Fibroblast of villous mesenchyme (primary cell): ENCODE results near the gene SEMA4F. TPM values are rescaled to one million over a fixed set of nuclear protein-coding genes. Genes with fewer than 3 reads are reported as not detected.

Source experiments
- DNase-seq: peaks from one replicate; pipeline ENCODE4 v3.0.0-alpha.2; 2010; ENCODE audit warnings: low read depth
- H3K4me3 ChIP-seq: 2 replicates; pipeline ENCODE4 v1.5.1; 2011; ENCODE audit warnings: low read depth, mild to moderate bottlenecking, low read length
- total RNA-seq: library from RNA; depleted of rRNA; stranded (reverse); fragments of >200 nt; gene quantifications from 2 replicates; pipeline ENCODE4 v1.2.3, GENCODE V29; 2012
- TF ChIP-seq, protein P1 (sequence below): IDR thresholded peaks from 2 replicates; pipeline ENCODE4 v1.5.1; 2012; ENCODE audit warnings: low read depth, mild to moderate bottlenecking, low read length; ENCODE audit not compliant: insufficient read depth

The SEMA4F gene
- total RNA-seq, 1 donor: 5.6 TPM

DNA sequence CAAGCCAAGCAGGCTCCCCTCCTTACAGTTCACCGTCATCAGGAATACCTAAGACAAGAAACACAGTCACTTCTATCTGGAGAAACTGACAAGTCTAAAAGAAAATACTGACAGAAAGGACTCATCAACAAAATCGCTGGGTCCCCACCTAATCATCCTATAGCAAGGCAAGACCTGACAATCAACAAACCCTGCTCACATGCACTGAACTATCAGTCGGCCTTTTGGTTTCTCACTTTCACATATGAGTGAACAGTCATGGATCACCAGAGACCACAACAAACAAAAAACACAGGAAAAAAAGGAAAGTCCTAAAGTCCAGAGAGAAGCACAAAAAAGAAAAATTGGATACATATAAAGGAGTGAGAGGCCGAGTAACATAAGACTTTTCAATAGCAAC lies 70.4 kb downstream of the SEMA4F start:
- TF ChIP-seq, protein P1, sequence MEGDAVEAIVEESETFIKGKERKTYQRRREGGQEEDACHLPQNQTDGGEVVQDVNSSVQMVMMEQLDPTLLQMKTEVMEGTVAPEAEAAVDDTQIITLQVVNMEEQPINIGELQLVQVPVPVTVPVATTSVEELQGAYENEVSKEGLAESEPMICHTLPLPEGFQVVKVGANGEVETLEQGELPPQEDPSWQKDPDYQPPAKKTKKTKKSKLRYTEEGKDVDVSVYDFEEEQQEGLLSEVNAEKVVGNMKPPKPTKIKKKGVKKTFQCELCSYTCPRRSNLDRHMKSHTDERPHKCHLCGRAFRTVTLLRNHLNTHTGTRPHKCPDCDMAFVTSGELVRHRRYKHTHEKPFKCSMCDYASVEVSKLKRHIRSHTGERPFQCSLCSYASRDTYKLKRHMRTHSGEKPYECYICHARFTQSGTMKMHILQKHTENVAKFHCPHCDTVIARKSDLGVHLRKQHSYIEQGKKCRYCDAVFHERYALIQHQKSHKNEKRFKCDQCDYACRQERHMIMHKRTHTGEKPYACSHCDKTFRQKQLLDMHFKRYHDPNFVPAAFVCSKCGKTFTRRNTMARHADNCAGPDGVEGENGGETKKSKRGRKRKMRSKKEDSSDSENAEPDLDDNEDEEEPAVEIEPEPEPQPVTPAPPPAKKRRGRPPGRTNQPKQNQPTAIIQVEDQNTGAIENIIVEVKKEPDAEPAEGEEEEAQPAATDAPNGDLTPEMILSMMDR: no peak

DNA sequence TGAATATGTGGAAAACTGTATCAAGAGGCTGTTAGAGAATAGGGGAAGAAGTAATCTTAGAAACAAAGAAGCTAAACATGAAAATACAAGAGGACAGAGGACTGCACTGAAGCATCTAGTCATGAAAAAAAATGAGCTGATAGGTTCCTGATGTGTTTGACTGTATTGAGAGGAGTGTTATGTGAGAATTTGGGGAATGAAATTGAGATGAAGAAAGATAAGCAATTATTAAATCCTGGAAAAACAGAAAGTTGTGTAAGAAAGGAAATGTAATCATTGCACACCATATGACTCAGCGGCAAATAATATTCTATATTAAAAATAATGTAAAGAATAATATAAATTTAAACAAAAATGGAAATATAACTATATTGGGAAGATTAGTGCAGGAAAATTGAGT lies 71.2 kb downstream of the SEMA4F start:
- DNase-seq: no peak
- TF ChIP-seq, protein P1: no peak
- H3K4me3 ChIP-seq: no peak overlapping the region

More for the DNA sequence above, 70.4 kb downstream of the SEMA4F start:
- DNase-seq: no peak
- no peak overlapping the region for H3K4me3 ChIP-seq

DNA sequence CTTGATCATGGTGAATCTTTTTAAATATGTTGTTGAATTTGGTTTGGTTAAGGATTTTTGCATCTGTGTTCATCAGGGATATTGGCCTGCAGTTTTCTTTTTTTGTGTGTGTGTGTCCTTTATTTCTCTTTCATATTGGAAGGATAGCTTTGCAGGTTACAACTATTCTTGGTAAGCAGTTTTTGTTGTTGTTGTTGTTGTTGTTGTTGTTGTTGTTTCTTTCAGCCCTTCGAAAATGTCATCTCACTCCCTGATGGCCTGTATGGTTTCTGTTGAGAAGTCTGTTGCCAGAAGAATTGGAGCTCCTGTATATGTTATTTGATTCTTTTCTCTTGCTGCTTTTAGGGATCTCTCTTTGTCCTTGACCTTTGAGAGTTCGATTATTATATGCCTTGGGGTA lies 74.8 kb downstream of the SEMA4F start:
- TF ChIP-seq, protein P1: no peak
- DNase-seq: no peak
- no peak overlapping the region for H3K4me3 ChIP-seq

DNA sequence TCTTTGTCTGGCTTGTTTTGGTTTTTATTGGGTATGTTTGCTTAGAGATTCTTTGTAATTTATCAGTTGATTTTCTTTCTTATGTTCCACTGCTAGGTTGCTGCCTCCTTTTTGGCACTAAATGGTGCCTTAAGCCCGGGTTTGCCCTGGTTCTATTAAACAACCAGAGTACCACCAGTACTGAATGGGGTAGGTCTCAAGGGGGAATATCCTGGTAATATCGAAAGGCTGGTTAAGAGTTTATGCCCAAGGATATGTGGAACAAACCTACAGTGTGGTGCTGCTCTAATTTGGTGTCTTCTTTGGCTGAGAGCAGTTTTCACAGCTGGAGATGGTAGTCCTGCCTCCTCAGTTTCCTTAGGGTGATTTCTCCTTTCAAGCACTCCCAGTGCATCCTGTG lies 76.5 kb downstream of the SEMA4F start:
- no peak for DNase-seq
- H3K4me3 ChIP-seq: no peak overlapping the region
- TF ChIP-seq, protein P1: no peak

Other genes with a start within 250 kb of the SEMA4F start
- gene C2orf81, start 232.6 kb upstream of the SEMA4F start, total RNA-seq: 0.86 and 1.3 TPM in 2 replicates
- 28.9 and 43.8 TPM in 2 replicates for gene WDR54, start 232.5 kb upstream of the SEMA4F start, total RNA-seq
- gene RTKN, start 212.3 kb upstream of the SEMA4F start, total RNA-seq: 17.4 and 18.1 TPM in 2 replicates
- gene INO80B, start 199.2 kb upstream of the SEMA4F start, total RNA-seq: 10.0 and 11.7 TPM in 2 replicates
- gene WBP1, start 195.8 kb upstream of the SEMA4F start, total RNA-seq: 45.4 and 50.5 TPM in 2 replicates
- 52.2 and 62.2 TPM in 2 replicates for gene MOGS, start 188.9 kb upstream of the SEMA4F start, total RNA-seq
- 21.2 and 23.5 TPM in 2 replicates for gene MRPL53, start 181.6 kb upstream of the SEMA4F start, total RNA-seq
- 27.2 and 29.6 TPM in 2 replicates for gene CCDC142, start 171.2 kb upstream of the SEMA4F start, total RNA-seq
- 8.6 and 14.8 TPM in 2 replicates for gene TTC31, start 171.2 kb upstream of the SEMA4F start, total RNA-seq
- gene LBX2, start 154.6 kb upstream of the SEMA4F start, total RNA-seq: 1.3 and 2.9 TPM in 2 replicates
- gene PCGF1, start 146.6 kb upstream of the SEMA4F start, total RNA-seq: 21.6 and 23.7 TPM in 2 replicates
- not detected in 2 replicates for gene TLX2, start 139.8 kb upstream of the SEMA4F start, total RNA-seq
- not detected in 2 replicates for gene DQX1, start 128.0 kb upstream of the SEMA4F start, total RNA-seq
- gene AUP1, start 124.5 kb upstream of the SEMA4F start, total RNA-seq: 60.2 and 68.2 TPM in 2 replicates
- 36.7 and 40.2 TPM in 2 replicates for gene HTRA2, start 124.3 kb upstream of the SEMA4F start, total RNA-seq
- gene LOXL3, start 100.3 kb upstream of the SEMA4F start, total RNA-seq: 9.9 and 10.6 TPM in 2 replicates
- gene DOK1, start 99.5 kb upstream of the SEMA4F start, total RNA-seq: 9.9 and 20.0 TPM in 2 replicates
- not detected in 2 replicates for gene M1AP, start 5.9 kb upstream of the SEMA4F start, total RNA-seq
- gene HK2, start 179.9 kb downstream of the SEMA4F start, total RNA-seq: 15.1 and 31.2 TPM in 2 replicates